SIG-M5 treated with dmso at 0.1 percent for 504 hours (cell line): ENCODE results near the gene RPS6KA5.
"Not testable (repeated sequence)": the region's sequence is repeated elsewhere in the genome, so short reads cannot be mapped to it uniquely, and the experiment has no call there.

ENCODE experiments used
- DNase-seq: peaks from one replicate; lab custom pipeline; 2025; ENCODE audit not compliant: unreplicated experiment; lab: John Stamatoyannopoulos, UW

The RPS6KA5 gene

GRCh38 chr14:90839024-90839888 is 221.2 kb downstream of the RPS6KA5 start:
- no peak for DNase-seq

- not testable (repeated sequence) for DNase-seq
Measured at GRCh38 chr14:90838531-90838930, 221.9 kb downstream of the RPS6KA5 start.

- no peak for DNase-seq
Measured at GRCh38 chr14:90837355-90837754, 223.1 kb downstream of the RPS6KA5 start.

GRCh38 chr14:90836692-90837063 is 223.8 kb downstream of the RPS6KA5 start:
- no peak for DNase-seq

GRCh38 chr14:90831821-90832220 is 228.6 kb downstream of the RPS6KA5 start:
- no peak for DNase-seq

GRCh38 chr14:90830931-90831701 is 229.3 kb downstream of the RPS6KA5 start:
- DNase-seq: no peak

- no peak for DNase-seq
Measured at GRCh38 chr14:90829677-90830076, 230.8 kb downstream of the RPS6KA5 start.

- no peak for DNase-seq
Measured at GRCh38 chr14:90828642-90829487, 231.6 kb downstream of the RPS6KA5 start.

- peak; percentile 48 for DNase-seq
Measured at GRCh38 chr14:90827919-90828610, 232.4 kb downstream of the RPS6KA5 start.

- DNase-seq: not testable (repeated sequence)
Measured at GRCh38 chr14:90823542-90823941, 236.9 kb downstream of the RPS6KA5 start.

- DNase-seq: no peak
Measured at GRCh38 chr14:90820958-90821357, 239.5 kb downstream of the RPS6KA5 start.

GRCh38 chr14:90819734-90820393 is 240.6 kb downstream of the RPS6KA5 start:
- DNase-seq: no peak

- DNase-seq: no peak
Measured at GRCh38 chr14:90818715-90819114, 241.7 kb downstream of the RPS6KA5 start.

- no peak for DNase-seq
Measured at GRCh38 chr14:90816681-90817436, 243.6 kb downstream of the RPS6KA5 start.

GRCh38 chr14:90815822-90816662 is 244.4 kb downstream of the RPS6KA5 start, which contains the start of gene TTC7B:
TSS of gene TTC7B (minus strand) at chr14:90816430. CDS start at chr14:90816295, 135 bp downstream.
- DNase-seq: no peak

GRCh38 chr14:90815572-90815821 is 244.9 kb downstream of the RPS6KA5 start:
- DNase-seq: no peak

GRCh38 chr14:90814806-90815571 is 245.5 kb downstream of the RPS6KA5 start:
- no peak for DNase-seq

GRCh38 chr14:90813442-90813841 is 247.0 kb downstream of the RPS6KA5 start:
- DNase-seq: no peak
